Esophagus (tissue), 2 donors: ENCODE data around the gene NAE1. TPM values are rescaled to one million over a fixed set of nuclear protein-coding genes. Genes with fewer than 3 reads are reported as not detected.
"Not testable (repeated sequence)": the region's sequence is repeated elsewhere in the genome, so short reads cannot be mapped to it uniquely, and the experiment has no call there.

ENCODE experiments used
- H3K27ac ChIP-seq, 2 donors: one replicate each; pipeline ENCODE4 v1.5.1; 2013; ENCODE audit warnings: low read depth in 2 of 2, mild to moderate bottlenecking in 2 of 2, inconsistent platforms in 1 of 2, low read length in 1 of 2, moderate library complexity in 1 of 2
- H3K27me3 ChIP-seq, 2 donors: one replicate each; pipeline ENCODE4 v1.6.1; 2013; ENCODE audit warnings: low read length in 2 of 2, control low read depth in 1 of 2, mild to moderate bottlenecking in 1 of 2; ENCODE audit not compliant: insufficient read depth in 2 of 2, control insufficient read depth in 1 of 2
- H3K36me3 ChIP-seq, 2 donors: one replicate each; pipeline ENCODE4 v1.6.1; 2013; ENCODE audit warnings: low read length in 1 of 2; ENCODE audit not compliant: control insufficient read depth in 2 of 2, insufficient read depth in 2 of 2
- H3K4me1 ChIP-seq, 2 donors: one replicate each; pipeline ENCODE4 v1.6.1; 2013; ENCODE audit warnings: low read length in 1 of 2; ENCODE audit not compliant: control insufficient read depth in 2 of 2, insufficient read depth in 2 of 2
- H3K4me3 ChIP-seq, 2 donors: one replicate each; pipeline ENCODE4 v1.5.1; 2013; ENCODE audit warnings: low read length in 2 of 2, mild to moderate bottlenecking in 2 of 2, low read depth in 1 of 2, moderate library complexity in 1 of 2
- H3K9me3 ChIP-seq, 2 donors: one replicate each; pipeline ENCODE4 v1.6.1; 2013; ENCODE audit warnings: mild to moderate bottlenecking in 2 of 2, low read depth in 1 of 2, low read length in 1 of 2, moderate library complexity in 1 of 2; ENCODE audit not compliant: control insufficient read depth in 2 of 2, insufficient read depth in 1 of 2
- WGBS, 2 donors: extraction: QIAGEN DNeasy Blood & Tissue Kit; methylation state at CpG; one replicate each; pipeline ENCODE4 v1.1.7; 2013; 5-methylcytosine and 5-hydroxymethylcytosine counted together
- polyA plus RNA-seq, 2 donors: library from polyadenylated mRNA; stranded (reverse); fragments of 200-250 nt; gene quantifications; one replicate each; pipeline ENCODE4 v1.2.3, GENCODE V29; 2013
- donor health status: healthy with polysubstance abuse.
- donor health status: Bipolar disorder and iron deficiency.

Gene NAE1
- polyA plus RNA-seq, 2 donors = 22.2 to 32.0 TPM

GRCh38 chr16:66824006-66824405 lies 6.8 kb downstream of the NAE1 start:
- Histone ChIP-seq H3K4me3 (no peak overlapping the region), H3K9me3 (no peaks in the 10 kb centered on the region), H3K27ac (no peak overlapping the region), H3K36me3 (peaks cover 3 to 7% of the 10 kb centered on the region in 2 donors), H3K4me1 (no peaks in the 10 kb centered on the region), H3K27me3 (no peaks in the 10 kb centered on the region)
- WGBS, 2 donors = 91 to 92% methylated on average over 4 of the region's 4 CpGs

DNA sequence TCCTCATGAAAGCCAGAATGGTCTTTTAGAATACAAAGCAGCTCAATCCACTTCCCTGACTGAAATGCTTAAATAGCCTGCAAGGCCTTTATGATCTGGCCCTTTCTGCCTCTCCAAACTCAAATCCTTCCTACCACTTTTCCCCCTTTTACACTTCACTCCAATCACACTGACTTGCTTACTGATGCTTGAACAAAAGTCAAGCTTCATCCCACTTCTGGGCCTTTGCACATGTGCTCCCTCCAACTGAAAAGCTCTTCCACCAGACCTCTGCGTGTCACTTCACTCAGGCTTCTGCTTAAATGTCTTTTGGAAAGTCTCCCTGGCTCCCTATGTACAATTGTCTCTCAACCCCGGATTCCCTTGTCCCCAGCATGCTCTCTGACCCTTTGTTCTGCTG lies 16.0 kb downstream of the NAE1 start:
- WGBS, 2 donors = 91 to 96% methylated on average over 2 of the region's 2 CpGs
- Histone ChIP-seq H3K27me3 (no peaks in the 10 kb centered on the region), H3K27ac (no peak overlapping the region), H3K9me3 (no peaks in the 10 kb centered on the region), H3K4me1 (no peaks in the 10 kb centered on the region), H3K36me3 (peaks cover 4 to 10% of the 10 kb centered on the region in 2 donors), H3K4me3 (no peak overlapping the region)

- H3K4me1 ChIP-seq = no peaks in the 10 kb centered on the region
- H3K27me3 ChIP-seq = no peaks in the 10 kb centered on the region
- 94% methylated on average over 7 of the region's 7 CpGs for WGBS, 2 donors
- no peaks in the 10 kb centered on the region for H3K9me3 ChIP-seq
- peaks cover 0 to 10% of the 10 kb centered on the region in 2 donors for H3K36me3 ChIP-seq
- H3K27ac ChIP-seq = no peak overlapping the region
- H3K4me3 ChIP-seq = no peak overlapping the region
Observed at GRCh38 chr16:66811043-66811442, 19.7 kb downstream of the NAE1 start.

DNA sequence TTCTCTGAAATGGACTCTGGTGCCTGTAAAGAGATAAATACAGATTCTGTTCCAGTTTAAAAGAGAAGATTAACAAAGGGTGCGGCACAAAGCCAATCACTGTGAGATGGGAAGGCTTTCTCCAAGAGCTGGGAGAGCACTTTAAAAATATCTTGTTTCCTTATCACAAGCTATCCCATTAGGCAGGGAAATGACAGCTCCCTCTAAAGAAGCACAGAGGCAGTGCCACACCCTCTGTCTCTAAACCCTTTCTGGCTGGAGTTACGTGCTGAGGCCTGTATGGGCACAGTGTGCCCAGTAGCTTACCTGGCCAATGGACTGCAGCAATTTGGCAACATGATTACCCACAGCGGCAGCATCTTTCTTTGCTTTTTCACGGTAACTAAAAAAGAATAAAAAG lies 20.4 kb downstream of the NAE1 start:
- H3K27me3 ChIP-seq = no peaks in the 10 kb centered on the region
- H3K4me3 ChIP-seq = no peak overlapping the region
- H3K27ac ChIP-seq = no peak overlapping the region
- H3K36me3 ChIP-seq = peaks cover 0 to 6% of the 10 kb centered on the region in 2 donors
- WGBS, 2 donors = 61 to 72% methylated on average over 4 of the region's 4 CpGs
- no peaks in the 10 kb centered on the region for H3K9me3 ChIP-seq
- H3K4me1 ChIP-seq = no peaks in the 10 kb centered on the region

DNA sequence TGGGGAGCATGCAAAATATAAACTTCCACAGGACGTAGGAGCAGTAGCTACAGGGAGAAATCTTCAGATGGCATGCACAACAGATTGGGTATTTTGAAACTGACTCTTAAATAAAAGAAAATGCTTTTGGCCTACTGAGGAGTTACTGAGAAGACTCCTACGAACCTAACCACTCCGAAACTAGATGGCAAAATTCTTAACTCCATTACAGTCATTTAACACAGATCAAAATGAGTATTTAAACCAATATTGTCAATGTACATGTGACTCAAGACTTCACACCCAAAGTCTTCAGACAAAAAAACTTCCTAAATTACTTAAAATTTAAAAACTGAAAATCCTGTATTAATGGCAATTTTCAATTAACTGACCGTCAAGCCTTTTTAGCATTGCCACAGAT lies 21.0 kb downstream of the NAE1 start:
- WGBS, 2 donors = 92% methylated on average over 4 of the region's 4 CpGs
- Histone ChIP-seq H3K27me3 (no peaks in the 10 kb centered on the region), H3K36me3 (peaks cover 0 to 6% of the 10 kb centered on the region in 2 donors), H3K4me3 (no peak overlapping the region), H3K4me1 (no peaks in the 10 kb centered on the region), H3K9me3 (no peaks in the 10 kb centered on the region), H3K27ac (no peak overlapping the region)

DNA sequence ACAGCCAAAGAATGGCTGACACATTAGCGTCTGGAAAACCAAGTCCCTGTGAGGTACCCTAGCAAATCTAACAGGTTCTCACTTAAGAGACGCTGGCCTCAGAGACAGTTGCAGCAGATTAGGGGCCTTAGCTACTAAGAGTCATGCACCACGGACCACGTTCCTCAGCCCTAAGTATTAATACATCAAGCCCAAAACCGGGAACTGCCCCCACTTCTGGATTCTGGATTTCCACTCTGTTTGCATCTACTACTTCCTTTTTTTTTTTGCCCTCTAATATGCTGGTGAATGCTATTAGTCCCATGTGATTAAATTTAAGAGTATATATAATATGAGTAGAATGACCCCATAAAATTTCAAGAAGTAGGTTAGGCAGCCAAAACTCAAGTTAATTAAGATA lies 28.6 kb downstream of the NAE1 start:
- Histone ChIP-seq H3K4me1 (no peaks in the 10 kb centered on the region), H3K27ac (no peak overlapping the region), H3K27me3 (no peaks in the 10 kb centered on the region), H3K36me3 (peaks cover 3 to 12% of the 10 kb centered on the region in 2 donors), H3K4me3 (no peak overlapping the region), H3K9me3 (no peaks in the 10 kb centered on the region)
- 93% methylated on average over 5 of the region's 5 CpGs for WGBS, 2 donors

- Histone ChIP-seq H3K9me3 (no peaks in the 10 kb centered on the region), H3K36me3 (peaks cover 3 to 12% of the 10 kb centered on the region in 2 donors), H3K27me3 (no peaks in the 10 kb centered on the region), H3K4me1 (no peaks in the 10 kb centered on the region), H3K4me3 (no peak within 1 kb of the TSS), H3K27ac (no peak within 1 kb of the TSS)
- 93% methylated on average over 56 of the region's 56 CpGs for WGBS, 2 donors
Observed at GRCh38 chr16:66801320-66802105, 29.3 kb downstream of the NAE1 start, which contains the start of gene TERB1. Gene TERB1, minus strand, starts transcription at chr16:66801584. Its CDS starts 4,786 bp downstream, at chr16:66796798.

GRCh38 chr16:66800856-66801255 lies 29.9 kb downstream of the NAE1 start:
- H3K9me3 ChIP-seq = no peaks in the 10 kb centered on the region
- no peak overlapping the region for H3K4me3 ChIP-seq
- no peaks in the 10 kb centered on the region for H3K27me3 ChIP-seq
- H3K36me3 ChIP-seq = peaks cover 3 to 12% of the 10 kb centered on the region in 2 donors
- H3K4me1 ChIP-seq = no peaks in the 10 kb centered on the region
- no peak overlapping the region for H3K27ac ChIP-seq
- WGBS, 2 donors = 93 to 96% methylated on average over 19 of the region's 19 CpGs

- no peaks in the 10 kb centered on the region for H3K27me3 ChIP-seq
- H3K27ac ChIP-seq = no peak overlapping the region
- no peak overlapping the region for H3K4me3 ChIP-seq
- H3K9me3 ChIP-seq = no peaks in the 10 kb centered on the region
- H3K36me3 ChIP-seq = peaks cover 0 to 9% of the 10 kb centered on the region in 2 donors
- 75 to 79% methylated on average over 2 of the region's 2 CpGs for WGBS, 2 donors
- no peaks in the 10 kb centered on the region for H3K4me1 ChIP-seq
Observed at GRCh38 chr16:66798161-66798560, 32.6 kb downstream of the NAE1 start.

GRCh38 chr16:66793984-66794383 lies 36.8 kb downstream of the NAE1 start:
- H3K4me1 ChIP-seq, H3K4me3 ChIP-seq, H3K27ac ChIP-seq, H3K27me3 ChIP-seq, H3K9me3 ChIP-seq, H3K36me3 ChIP-seq: not testable (repeated sequence)
- WGBS, 2 donors = 89% methylated on average over 6 of the region's 6 CpGs
